IgD-negative memory B cell (primary cell): Measurements from ENCODE around the gene CERS6. TPM values are rescaled to one million over a fixed set of nuclear protein-coding genes. Genes with fewer than 3 reads are reported as not detected.

Experiments used
- H3K27ac Mint-ChIP-seq, 3 donors: one replicate each; pipeline ENCODE4 v1.8.0; 2020 to 2022; ENCODE audit warnings: mild to moderate bottlenecking in 3 of 3, mixed read lengths in 3 of 3, moderate library complexity in 1 of 3
- H3K27me3 Mint-ChIP-seq: one replicate; pipeline ENCODE4 v1.8.0; 2021; ENCODE audit warnings: mixed read lengths
- H3K36me3 Mint-ChIP-seq: one replicate; pipeline ENCODE4 v1.8.0; 2020; ENCODE audit warnings: mild to moderate bottlenecking, mixed read lengths
- H3K4me1 Mint-ChIP-seq, 3 donors: one replicate each; pipeline ENCODE4 v1.8.0; 2020 to 2022; ENCODE audit warnings: mixed read lengths in 3 of 3, mild to moderate bottlenecking in 1 of 3
- H3K4me3 Mint-ChIP-seq, 4 donors: one replicate each; pipeline ENCODE4 v1.8.0; 2020 to 2022; ENCODE audit warnings: mild to moderate bottlenecking in 4 of 4, mixed read lengths in 4 of 4, moderate library complexity in 3 of 4
- H3K9me3 Mint-ChIP-seq, 3 donors: one replicate each; pipeline ENCODE4 v1.8.0; 2020 to 2021; ENCODE audit warnings: mixed read lengths in 3 of 3, mild to moderate bottlenecking in 1 of 3
- polyA plus RNA-seq: library from polyadenylated mRNA; unstranded; fragments of 300-500 nt; fragmentation: Illumina TruSeq; gene quantifications from one replicate; pipeline ENCODE4 v1.2.3, GENCODE V29; 2021

The CERS6 gene
- polyA plus RNA-seq, 1 donor from 2014 or later, result 2.7 TPM

GRCh38 chr2:168814046-168814445 is 358.0 kb downstream of the CERS6 start:
- Mint-ChIP-seq H3K27ac (no peak overlapping the region), H3K27me3 (peaks cover 1% of the 10 kb centered on the region), H3K9me3 (no peaks in the 10 kb centered on the region), H3K36me3 (no peaks in the 10 kb centered on the region), H3K4me1 (no peaks in the 10 kb centered on the region), H3K4me3 (no peak overlapping the region)

GRCh38 chr2:168814939-168815907 is 359.2 kb downstream of the CERS6 start:
- no peaks in the 10 kb centered on the region for H3K4me1 Mint-ChIP-seq
- H3K9me3 Mint-ChIP-seq, result no peaks in the 10 kb centered on the region
- no peak overlapping the region for H3K4me3 Mint-ChIP-seq
- no peaks in the 10 kb centered on the region for H3K36me3 Mint-ChIP-seq
- H3K27me3 Mint-ChIP-seq, result peaks cover 1% of the 10 kb centered on the region
- no peak overlapping the region for H3K27ac Mint-ChIP-seq

- no peak overlapping the region for H3K27ac Mint-ChIP-seq
- peaks cover 1% of the 10 kb centered on the region for H3K27me3 Mint-ChIP-seq
- H3K9me3 Mint-ChIP-seq, result no peaks in the 10 kb centered on the region
- no peaks in the 10 kb centered on the region for H3K4me1 Mint-ChIP-seq
- H3K36me3 Mint-ChIP-seq, result no peaks in the 10 kb centered on the region
- H3K4me3 Mint-ChIP-seq, result no peak overlapping the region
These were observed 360.3 kb downstream of the CERS6 start for GRCh38 chr2:168816369-168816768.

GRCh38 chr2:168819050-168819715 is 363.1 kb downstream of the CERS6 start:
- Mint-ChIP-seq H3K9me3 (no peaks in the 10 kb centered on the region), H3K27ac (no peak overlapping the region), H3K4me1 (no peaks in the 10 kb centered on the region), H3K4me3 (no peak overlapping the region), H3K27me3 (no peaks in the 10 kb centered on the region), H3K36me3 (no peaks in the 10 kb centered on the region)

- Mint-ChIP-seq H3K4me3 (no peak overlapping the region), H3K9me3 (no peaks in the 10 kb centered on the region), H3K36me3 (no peaks in the 10 kb centered on the region), H3K27me3 (no peaks in the 10 kb centered on the region), H3K4me1 (no peaks in the 10 kb centered on the region), H3K27ac (no peak overlapping the region)
These were observed 363.9 kb downstream of the CERS6 start for GRCh38 chr2:168819829-168820489.

GRCh38 chr2:168821577-168821976 is 365.5 kb downstream of the CERS6 start:
- no peaks in the 10 kb centered on the region for H3K27me3 Mint-ChIP-seq
- H3K27ac Mint-ChIP-seq, result no peak overlapping the region
- no peaks in the 10 kb centered on the region for H3K4me1 Mint-ChIP-seq

GRCh38 chr2:168821992-168822391 is 365.9 kb downstream of the CERS6 start:
- no peak overlapping the region for H3K27ac Mint-ChIP-seq
- no peaks in the 10 kb centered on the region for H3K4me1 Mint-ChIP-seq
- H3K27me3 Mint-ChIP-seq, result no peaks in the 10 kb centered on the region
- no peaks in the 10 kb centered on the region for H3K36me3 Mint-ChIP-seq
- no peaks in the 10 kb centered on the region for H3K9me3 Mint-ChIP-seq
- H3K4me3 Mint-ChIP-seq, result no peak overlapping the region

More at GRCh38 chr2:168821577-168821976, 365.5 kb downstream of the CERS6 start:
- no peaks in the 10 kb centered on the region for H3K36me3 Mint-ChIP-seq
- H3K4me3 Mint-ChIP-seq, result no peak overlapping the region
- H3K9me3 Mint-ChIP-seq, result no peaks in the 10 kb centered on the region

Other genes with a start within 250 kb of the CERS6 start
- 1.6 TPM for gene STK39, start 208.7 kb upstream of the CERS6 start, polyA plus RNA-seq